ENCODE measurements around the gene CD300LF.

The CD300LF gene

DNA sequence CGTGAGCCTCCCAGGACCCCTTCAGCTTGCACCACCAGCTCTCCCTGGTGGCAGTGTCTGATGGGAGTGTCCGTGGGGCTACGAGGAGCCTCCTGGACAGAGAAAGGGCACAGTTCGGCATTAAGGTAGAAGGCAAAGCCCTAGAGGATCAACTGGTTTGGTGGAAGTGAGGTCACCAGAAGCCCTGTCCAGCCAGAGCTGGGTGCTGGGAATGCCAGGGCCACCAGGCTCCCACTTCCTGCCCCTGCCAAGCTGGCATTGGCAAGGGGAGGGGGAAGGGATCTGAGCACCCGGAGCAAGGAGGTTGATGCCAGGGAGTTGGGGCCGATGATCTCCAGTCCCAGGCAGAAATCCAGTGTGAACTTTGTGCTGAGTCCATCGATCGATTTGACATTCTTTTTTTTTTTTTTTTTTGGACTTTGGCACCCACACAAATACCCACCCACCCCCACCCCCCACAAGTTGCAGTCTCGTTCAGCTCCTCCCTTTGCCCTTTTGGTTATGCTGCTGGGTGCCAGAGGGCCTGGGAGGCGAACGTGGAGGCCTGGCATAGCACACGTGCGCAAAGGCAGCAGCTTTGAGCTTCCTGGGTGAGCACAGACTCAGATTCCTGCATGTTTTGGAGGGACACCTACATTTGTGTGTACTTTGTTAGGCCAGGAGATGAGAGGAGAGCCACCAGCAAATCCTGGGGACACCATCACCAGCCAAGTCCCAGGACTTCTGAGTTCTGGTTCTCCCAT is 37.8 kb upstream of the CD300LF start:
- H3K4me3 ChIP-seq (ENCODE audit: low read length) = peak overlapping the region; percentile 76; the same call in 1 of the 2 replicates
- no peak for TF ChIP-seq ZNF274 (IDR thresholded peaks at IDR 0.05; ENCODE audit: low read depth, low read length)

GRCh38 chr17:74750039-74750326 is 37.3 kb upstream of the CD300LF start:
- peak overlapping the region; percentile 76; the same call in 1 of the 2 replicates for H3K4me3 ChIP-seq (ENCODE audit: low read length)
- no peak for TF ChIP-seq ZNF274 (IDR thresholded peaks at IDR 0.05; ENCODE audit: low read depth, low read length)

DNA sequence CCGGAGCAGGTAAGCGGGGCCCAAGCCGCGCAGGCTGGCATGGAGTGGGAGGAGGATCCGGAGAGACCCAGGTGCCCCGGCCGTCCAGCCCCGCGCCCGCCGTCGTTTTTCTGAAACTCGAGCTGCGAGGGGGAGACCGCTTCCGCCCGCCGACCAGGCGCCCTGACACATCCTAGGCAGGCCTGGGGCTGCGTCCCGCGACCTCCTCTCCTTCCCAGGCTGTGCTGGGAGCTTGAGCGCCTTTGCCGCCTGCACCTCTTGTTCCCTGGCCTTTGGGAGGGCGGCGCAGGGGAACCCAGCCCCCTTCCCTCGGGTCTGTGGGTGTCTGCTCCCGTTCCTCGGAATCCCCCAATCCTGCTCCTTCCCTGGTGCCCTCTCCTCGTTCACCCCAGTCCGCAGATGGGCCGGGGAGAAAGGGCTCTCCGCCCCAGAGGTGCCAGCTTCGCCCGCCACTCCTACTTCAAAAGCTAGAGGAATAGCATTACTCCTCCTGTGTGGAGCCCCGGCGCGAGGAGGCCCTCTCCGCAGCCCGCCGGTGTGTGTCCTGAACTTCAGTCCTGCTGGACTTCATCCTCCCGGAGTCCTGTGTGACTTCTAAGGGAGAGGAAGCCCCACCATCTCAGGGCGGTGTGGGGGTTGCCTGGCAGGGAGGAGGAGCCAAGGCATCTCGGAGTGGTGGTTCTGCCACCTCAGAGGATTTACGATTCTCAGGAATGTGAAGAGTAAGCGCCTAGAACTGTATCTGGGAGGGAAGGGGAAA is 36.7 kb upstream of the CD300LF start:
- peak overlapping the region; percentile 76 for H3K4me3 ChIP-seq (ENCODE audit: low read length)
- no peak for TF ChIP-seq ZNF274 (IDR thresholded peaks at IDR 0.05; ENCODE audit: low read depth, low read length)

- TF ChIP-seq ZNF274 (IDR thresholded peaks at IDR 0.05; ENCODE audit: low read depth, low read length) = no peak
- peak within 1 kb of the TSS; percentile 76 for H3K4me3 ChIP-seq (ENCODE audit: low read length)
These were observed 36.0 kb upstream of the CD300LF start, which contains the start of gene NHERF1 for GRCh38 chr17:74748529-74749278. Gene NHERF1 (plus strand): TSS chr17:74748628. CDS start chr17:74748847, 219 bp downstream.

- peak overlapping the region; percentile 58; the same call in 1 of the 2 replicates for H3K4me3 ChIP-seq (ENCODE audit: low read length)
- TF ChIP-seq ZNF274 (IDR thresholded peaks at IDR 0.05; ENCODE audit: low read depth, low read length) = no peak
These were observed 35.5 kb upstream of the CD300LF start for GRCh38 chr17:74748279-74748528.

DNA sequence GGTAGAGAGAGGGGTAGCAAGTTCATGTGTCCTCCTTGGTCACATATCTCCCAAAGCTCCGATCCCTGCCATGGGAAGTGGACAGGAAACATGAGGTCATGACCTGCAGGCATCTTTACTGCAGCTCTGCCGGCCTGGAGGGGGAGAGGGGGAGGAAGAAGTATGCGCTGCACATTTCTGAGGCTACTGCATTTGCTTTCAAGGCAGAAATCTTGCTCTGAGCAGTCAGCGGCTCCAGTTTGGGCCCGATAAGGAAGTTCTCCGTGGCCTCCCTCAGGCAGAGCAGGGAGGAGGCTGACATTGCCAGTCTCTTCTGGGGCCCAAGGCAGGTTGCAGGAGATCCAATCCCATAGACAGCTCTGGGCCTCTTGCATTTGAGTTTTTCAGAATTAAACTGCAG is 34.2 kb upstream of the CD300LF start:
- no peak overlapping the region for H3K4me3 ChIP-seq (ENCODE audit: low read length)
- no peak for TF ChIP-seq ZNF274 (IDR thresholded peaks at IDR 0.05; ENCODE audit: low read depth, low read length)

- no peak for TF ChIP-seq ZNF274 (IDR thresholded peaks at IDR 0.05; ENCODE audit: low read depth, low read length)
- no peak overlapping the region for H3K4me3 ChIP-seq (ENCODE audit: low read length)
These were observed 33.7 kb upstream of the CD300LF start for GRCh38 chr17:74746376-74746775.

DNA sequence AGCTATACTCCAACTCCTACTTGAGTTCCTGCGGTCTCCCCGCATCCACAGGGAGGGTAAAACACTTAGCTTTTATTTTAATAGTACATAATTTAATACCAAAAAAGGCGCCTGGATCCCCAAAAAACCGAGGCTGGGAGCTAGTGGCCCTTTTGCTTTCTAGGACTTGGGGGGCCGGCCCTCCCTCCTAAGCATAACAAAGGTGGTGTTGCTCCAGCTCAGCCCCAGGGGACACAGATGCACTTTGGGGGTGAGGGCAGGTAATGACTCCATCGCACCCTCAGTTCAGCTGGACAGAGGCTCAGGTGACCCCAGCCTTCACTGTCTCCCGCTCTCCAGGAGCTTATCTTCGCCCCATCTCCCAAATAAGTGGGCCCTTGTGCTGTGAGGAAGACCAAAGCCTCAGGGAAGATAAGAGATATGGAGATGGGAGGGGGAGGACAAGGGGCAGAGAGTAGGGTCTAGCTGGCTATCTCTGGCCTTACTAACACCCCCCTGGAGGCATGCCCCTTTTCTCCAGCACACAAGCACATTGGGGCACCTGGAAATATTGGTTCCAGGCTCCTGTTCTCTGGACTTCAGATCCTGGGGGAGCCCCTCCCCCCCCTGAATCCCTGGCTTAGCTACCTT is 32.9 kb upstream of the CD300LF start:
- H3K4me3 ChIP-seq (ENCODE audit: low read length) = no peak overlapping the region
- TF ChIP-seq ZNF274 (IDR thresholded peaks at IDR 0.05; ENCODE audit: low read depth, low read length) = no peak

DNA sequence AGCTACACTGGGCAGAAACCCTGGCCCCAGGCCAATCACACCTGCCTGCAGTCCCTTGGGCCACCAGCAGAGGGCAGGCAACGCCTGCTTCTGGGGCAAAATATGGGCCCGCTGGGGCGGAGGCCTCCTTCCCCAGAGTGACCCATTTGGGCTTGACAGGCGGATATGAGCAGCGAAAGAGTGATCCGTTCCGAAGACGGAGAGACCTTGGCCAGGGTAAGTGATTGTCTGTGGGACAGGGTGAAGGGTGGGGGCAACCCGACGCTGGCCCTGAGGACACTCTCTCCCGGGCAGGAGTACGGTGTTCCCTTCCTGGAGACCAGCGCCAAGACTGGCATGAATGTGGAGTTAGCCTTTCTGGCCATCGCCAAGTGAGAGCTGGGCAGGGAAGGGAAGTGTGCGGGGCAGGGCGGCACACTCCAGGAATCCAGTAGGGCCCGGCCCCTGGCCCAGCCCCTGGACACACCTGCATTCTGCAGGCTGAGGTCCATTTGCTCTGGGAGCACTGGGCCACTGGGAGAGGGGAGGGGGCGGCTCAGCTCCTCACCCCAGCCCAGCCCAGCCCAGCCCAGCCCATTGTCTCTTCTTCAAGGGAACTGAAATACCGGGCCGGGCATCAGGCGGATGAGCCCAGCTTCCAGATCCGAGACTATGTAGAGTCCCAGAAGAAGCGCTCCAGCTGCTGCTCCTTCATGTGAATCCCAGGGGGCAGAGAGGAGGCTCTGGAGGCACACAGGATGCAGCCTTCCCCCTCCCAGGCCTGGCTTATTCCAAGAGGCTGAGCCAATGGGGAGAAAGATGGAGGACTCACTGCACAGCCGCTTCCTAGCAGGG is 32.2 kb upstream of the CD300LF start:
- no peak overlapping the region for H3K4me3 ChIP-seq (ENCODE audit: low read length)

GRCh38 chr17:74744349-74744713 is 31.6 kb upstream of the CD300LF start:
- no peak overlapping the region for H3K4me3 ChIP-seq (ENCODE audit: low read length)
- no peak for TF ChIP-seq ZNF274 (IDR thresholded peaks at IDR 0.05; ENCODE audit: low read depth, low read length)

More for the DNA sequence above, 32.2 kb upstream of the CD300LF start:
- no peak for TF ChIP-seq ZNF274 (IDR thresholded peaks at IDR 0.05; ENCODE audit: low read depth, low read length)

GRCh38 chr17:74743755-74744154 is 31.0 kb upstream of the CD300LF start:
- TF ChIP-seq ZNF274 (IDR thresholded peaks at IDR 0.05; ENCODE audit: low read depth, low read length) = no peak
- no peak overlapping the region for H3K4me3 ChIP-seq (ENCODE audit: low read length)

- H3K4me3 ChIP-seq (ENCODE audit: low read length) = no peak overlapping the region
- TF ChIP-seq ZNF274 (IDR thresholded peaks at IDR 0.05; ENCODE audit: low read depth, low read length) = no peak
These were observed 30.3 kb upstream of the CD300LF start for GRCh38 chr17:74742978-74743545.

GRCh38 chr17:74742153-74742515 is 29.4 kb upstream of the CD300LF start:
- TF ChIP-seq ZNF274 (IDR thresholded peaks at IDR 0.05; ENCODE audit: low read depth, low read length) = no peak

More at GRCh38 chr17:74742153-74742515, 29.4 kb upstream of the CD300LF start:
- H3K4me3 ChIP-seq (ENCODE audit: low read length) = no peak overlapping the region
